ENCODE results near the gene GAPDHS.

Gene GAPDHS

DNA sequence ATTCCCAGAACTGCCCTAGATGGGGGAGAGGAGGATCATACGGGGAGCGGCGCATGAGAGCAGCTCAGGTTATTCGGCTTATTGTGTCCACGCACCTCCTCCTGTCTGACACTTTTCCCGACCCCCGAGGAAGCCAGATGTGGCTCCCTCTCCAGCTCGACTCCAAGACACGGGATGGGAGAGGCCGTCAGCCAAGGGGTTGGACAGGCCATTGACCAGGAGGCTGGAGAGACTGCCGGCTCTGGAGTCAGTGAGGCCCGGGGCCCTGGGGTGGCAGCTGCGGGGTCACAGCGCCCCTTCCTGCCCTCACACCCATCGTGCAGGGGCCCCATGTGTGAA lies 22.7 kb upstream of the GAPDHS start:
- DNase-seq (ENCODE audit: low read depth in 3 of 3), result no peak

DNA sequence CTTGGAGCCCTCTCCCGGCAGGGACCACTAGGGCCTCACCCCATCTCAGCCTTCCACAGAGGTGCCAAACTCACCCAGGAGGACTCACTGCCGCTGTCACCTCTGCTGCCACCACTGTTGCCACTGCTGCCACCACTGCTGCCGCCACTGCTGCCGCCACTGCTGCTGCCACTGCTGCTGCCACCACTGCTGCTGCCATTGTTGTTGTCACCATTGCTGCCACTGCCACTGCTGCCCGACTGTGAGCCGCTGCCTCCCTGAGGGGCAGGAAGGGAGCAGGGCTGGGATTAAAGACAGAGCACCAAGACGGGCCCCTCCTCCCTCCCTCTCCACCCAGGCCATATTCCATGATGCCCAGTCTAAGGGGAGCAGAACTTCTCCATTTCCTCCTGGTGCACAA lies 21.9 kb upstream of the GAPDHS start:
- no peak for DNase-seq (ENCODE audit: low read depth in 3 of 3)

DNA sequence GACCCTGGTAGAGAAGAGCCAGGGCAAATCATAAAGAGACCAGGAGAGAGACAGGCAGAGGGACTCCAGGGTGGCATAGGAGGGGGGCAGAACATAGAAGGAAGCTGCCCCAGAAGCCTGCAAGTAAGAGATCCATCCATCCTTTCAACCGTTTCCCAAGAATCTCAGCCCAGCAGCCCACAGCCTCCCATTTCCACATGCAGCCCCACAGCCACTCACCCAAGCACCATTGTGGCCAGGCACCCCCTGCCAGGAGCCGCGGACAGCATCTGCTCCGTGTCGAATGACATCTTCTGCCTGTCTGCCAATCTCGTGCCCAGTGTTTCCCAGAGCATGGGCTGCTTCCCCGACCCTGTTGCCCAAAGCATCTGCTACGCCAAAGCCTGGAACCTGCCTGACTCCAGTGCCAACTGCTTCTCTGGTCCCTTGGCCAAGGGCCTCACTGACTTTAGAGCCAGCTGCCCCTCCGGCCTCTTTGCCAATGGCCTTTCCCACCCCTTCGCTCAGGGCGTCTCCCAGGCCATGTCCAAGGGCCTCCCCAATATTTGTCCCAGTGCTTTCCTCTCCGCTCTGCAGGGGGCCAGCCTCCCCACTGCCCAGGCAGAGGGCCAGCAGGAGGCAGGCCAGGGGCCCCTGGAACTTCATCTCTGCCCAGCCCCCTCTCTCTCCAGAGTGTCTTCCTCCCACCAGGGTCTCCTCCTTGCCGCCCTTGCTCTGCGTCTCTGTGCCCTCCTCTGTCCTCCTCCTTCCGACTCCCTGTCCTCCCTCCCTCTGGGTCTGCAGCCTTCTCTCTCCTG lies 20.2 kb upstream of the GAPDHS start:
- no peak for DNase-seq (ENCODE audit: low read depth in 3 of 3)

DNA sequence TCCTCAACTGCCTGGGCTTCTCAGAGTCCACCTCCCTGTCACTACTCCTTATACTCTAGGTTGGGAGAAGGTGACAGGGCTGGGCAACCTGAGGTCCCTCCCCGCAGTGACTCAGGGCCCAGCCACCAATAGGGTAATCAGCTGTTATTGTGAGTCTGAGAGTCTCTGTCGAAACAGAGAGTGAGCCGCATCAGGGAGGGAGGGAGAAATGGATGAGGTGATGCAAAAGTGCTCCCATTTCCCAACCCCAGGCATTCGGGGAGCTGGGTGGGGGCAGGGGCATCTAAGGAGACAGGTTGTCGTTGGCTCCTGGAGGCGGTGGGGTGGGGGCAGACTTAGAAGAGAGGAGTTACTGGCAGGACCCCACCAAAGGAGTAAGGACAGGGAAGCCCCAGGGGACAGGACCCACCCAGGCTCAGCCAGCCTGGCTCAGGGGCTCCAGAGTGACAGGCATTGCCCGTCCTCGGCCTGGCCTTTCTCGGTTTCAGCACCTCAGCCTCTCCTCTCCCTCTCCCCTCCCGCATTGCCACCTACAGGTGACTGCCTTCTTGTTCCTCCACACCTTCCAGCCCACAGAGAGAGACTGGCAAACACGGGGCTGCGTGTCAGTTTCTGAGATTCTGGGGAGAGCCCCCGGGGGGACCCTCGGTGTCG lies 19.5 kb upstream of the GAPDHS start, which contains the start of gene DMKN:
DMKN (minus strand) TSS at position 22 of the 654 bp plus-strand sequence. CDS start 174 bp downstream, outside the sequence.
- DNase-seq (ENCODE audit: low read depth in 3 of 3), result no peak

DNA sequence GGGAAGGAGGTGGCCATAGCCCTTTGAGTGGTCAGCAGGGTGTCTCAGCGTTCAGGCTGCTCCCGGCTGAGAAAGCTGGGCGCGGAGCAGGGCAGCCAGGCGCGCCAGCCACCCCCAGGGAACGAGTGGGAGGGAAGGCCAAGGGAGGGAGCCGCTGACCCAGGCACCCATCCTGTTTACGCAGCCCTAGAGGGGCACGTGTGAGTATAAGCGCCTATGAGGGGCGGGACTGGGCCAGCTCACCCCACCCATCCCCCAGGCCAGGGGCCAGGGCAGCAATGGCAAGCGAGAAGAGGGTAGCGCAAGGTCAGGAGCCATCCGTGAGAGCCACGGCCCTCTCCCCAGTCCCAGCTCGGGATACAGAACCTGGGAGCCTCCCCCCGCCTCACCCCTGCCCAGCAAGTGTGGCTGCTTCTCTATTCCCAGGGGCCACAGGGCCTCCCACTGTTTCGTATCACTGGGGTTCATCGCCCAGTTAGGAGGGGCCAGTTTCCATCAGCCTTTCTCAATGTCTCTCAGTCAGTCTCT lies 18.9 kb upstream of the GAPDHS start:
- DNase-seq (ENCODE audit: low read depth in 3 of 3), result no peak

DNA sequence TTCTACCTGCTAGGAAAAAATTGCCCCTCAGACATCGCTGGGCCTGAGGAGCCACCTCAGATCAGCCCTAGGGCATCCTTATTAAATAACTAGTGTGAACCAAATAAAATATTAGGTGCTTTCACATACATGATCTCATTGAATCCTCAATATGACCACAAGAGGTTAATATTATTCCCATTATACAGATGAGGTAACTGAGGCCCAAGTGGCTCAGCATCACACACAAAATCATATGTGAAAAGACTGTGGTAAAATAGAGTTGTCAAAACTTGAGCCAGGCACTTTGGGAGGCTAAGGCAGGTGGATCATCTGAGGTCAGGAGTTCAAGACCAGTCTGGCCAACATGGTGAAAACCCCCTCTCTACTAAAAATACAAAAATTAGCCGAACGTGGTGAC lies 16.9 kb upstream of the GAPDHS start:
- no peak for DNase-seq (ENCODE audit: low read depth in 3 of 3)

DNA sequence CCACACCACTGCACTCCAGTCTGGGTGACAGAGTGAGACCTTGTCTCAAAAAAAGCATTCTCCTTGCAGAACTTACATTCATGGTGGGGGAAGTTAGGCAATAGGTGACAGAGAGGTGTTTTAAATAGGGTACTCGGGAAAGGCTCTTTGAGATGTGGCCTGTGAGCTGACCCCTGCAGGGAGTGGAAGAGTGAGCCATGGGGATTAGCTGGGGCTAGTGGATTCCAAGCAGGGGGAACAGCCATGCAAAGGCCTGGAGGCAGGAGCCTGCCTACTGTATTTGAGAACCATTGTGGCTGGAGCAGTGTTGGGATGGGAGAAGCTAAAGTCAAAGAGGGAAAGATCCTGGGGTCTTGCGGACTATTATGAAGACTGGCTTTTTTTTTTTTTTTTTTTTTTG lies 15.9 kb upstream of the GAPDHS start:
- no peak for DNase-seq (ENCODE audit: low read depth in 3 of 3)

DNA sequence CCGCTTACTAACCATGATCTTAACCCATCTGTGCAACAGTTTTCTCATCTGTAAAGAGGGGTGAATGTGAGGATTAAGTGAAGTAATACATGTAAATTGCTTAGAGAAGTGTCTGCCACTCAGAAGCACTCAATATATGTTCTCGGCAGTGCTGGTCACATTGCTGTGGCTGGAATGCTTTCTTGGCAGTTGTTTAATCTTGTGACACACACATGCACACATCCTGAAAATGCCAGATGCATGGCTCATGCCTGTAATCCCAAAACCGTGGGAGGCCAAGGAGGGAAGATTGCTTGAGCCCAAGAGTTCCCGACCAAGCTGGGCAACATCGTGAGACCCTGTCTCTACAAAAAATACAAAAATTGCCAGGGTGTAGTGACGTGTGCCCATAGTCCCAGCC lies 14.9 kb upstream of the GAPDHS start:
- DNase-seq (ENCODE audit: low read depth in 3 of 3), result no peak

DNA sequence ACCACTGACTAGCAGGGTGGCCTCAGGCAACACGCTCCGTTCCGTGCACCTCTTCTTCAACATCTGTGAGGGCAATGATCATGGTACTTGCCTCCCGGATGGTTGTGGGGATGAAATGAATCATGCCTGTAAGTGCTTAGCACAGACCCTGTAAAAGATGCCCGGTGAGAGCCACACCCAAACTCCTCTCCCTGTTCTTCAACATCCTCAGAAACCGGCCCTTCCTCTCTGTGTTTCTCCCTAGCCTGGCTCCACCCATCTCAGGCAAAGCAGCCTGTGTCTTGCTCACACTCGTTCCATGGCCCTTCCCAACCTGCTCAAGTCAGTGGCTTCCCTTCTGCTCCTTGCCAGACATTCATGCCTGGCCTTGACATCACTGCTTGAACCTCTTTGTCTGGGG lies 14.0 kb upstream of the GAPDHS start:
- DNase-seq (ENCODE audit: low read depth in 3 of 3), result no peak

DNA sequence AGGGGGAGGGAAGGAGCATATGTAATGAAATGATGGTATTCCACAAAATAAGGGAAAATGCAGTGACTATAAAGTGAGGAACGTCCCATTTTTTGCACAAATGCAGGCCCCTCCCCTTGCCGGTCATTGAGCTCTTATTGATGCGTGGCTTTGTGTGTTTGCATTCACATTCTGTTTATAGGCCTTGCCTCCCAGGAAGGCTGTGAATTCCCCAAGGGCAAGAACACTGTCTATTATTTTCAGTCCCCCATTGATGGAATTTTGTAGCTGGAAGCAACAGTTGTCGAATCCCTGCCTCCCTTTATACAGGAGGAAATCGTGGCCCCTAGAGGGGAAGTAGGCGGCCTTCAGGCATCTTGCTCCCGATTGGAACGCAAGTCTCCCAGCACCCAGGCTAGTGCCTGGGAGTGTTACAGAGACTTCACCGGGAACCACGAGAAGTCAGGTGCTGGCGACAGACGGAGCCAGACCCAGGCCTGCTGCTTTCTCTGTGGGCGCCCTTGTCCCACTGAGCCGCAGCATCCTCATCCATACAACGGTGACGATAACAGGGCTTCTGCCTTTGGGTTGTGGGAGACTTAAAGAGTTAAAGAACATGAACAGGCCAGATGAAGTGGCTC lies 12.0 kb upstream of the GAPDHS start:
- DNase-seq (ENCODE audit: low read depth in 3 of 3), result no peak

DNA sequence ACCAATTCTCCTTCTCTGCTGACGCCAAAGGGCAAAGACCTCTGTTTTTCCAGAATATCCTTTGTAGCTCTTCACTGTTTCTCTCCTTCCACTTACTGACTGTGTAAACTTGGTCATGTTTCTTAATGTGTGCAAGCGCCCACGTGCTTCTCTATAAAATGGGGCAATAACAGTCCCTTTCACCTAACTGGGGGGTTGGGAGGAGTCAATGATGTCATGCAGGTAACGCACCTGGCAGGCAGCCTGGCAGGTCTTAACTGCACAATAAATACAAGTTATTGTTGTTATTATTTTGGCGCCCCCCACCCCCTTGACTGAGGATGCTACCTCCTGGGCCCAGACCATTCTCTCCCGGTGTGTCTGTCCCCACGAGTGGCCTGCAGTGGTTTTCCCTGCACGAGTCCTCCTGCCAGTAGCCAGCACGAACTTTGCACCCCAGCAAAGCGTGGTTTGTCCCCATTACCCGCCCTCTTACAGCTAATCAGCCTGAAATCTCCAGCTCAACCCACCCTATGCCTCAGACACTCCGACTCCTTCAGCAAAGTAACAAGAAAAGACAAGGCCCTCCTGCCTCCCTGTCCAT lies 10.4 kb upstream of the GAPDHS start:
- no peak for DNase-seq (ENCODE audit: low read depth in 3 of 3)

DNA sequence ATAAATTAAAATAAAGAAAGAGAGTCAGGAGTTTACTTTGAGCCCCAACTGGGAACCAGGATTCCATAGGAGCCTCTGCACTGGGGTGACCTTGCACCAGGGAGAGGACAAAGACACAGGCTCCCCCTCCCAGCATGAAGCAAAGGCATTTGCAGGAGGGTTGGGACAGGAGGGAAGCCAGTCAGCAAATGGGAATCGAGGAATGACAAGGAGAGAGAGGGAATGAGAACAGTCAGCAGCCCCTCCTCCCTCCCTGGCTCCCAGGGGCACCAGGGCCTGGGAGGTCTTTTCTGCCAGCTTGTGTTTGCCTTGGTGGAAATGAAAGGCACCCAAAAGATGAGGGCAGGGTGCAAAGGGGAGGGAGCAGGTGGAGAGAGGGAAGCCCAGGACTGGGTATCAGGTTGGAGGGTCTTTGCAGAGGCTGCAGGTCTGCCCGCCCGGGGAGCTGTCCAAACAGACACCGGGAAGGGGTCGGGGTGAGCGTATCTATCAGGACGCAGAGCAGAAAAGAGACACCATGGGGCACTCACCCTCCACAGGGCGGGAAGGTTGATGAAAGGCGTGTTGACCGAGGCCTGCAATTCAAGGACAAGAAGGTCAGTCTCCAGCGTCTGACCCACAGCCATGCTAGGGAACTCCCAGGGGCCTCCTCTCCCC lies 8.9 kb upstream of the GAPDHS start:
- DNase-seq (ENCODE audit: low read depth in 3 of 3), result no peak

DNA sequence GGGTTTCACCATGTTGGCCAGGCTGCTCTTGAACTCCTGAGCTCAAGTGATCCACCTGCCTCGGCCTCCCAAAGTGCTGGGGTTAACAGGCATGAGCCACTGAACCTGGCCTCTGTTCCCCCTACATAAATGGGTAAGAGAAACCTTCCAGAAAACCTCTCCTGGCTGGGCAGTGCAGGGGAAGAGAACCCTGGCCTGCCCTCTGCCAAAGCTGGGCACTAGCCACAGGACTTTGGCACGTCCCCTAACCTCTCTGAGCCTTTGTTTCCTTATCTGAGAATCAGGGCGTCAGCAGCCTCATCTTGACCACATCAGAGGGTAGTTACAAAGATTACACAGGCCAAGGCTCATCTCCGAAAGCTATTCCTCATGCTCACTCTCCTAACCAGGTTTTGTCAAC lies 7.4 kb upstream of the GAPDHS start:
- no peak for DNase-seq (ENCODE audit: low read depth in 3 of 3)

DNA sequence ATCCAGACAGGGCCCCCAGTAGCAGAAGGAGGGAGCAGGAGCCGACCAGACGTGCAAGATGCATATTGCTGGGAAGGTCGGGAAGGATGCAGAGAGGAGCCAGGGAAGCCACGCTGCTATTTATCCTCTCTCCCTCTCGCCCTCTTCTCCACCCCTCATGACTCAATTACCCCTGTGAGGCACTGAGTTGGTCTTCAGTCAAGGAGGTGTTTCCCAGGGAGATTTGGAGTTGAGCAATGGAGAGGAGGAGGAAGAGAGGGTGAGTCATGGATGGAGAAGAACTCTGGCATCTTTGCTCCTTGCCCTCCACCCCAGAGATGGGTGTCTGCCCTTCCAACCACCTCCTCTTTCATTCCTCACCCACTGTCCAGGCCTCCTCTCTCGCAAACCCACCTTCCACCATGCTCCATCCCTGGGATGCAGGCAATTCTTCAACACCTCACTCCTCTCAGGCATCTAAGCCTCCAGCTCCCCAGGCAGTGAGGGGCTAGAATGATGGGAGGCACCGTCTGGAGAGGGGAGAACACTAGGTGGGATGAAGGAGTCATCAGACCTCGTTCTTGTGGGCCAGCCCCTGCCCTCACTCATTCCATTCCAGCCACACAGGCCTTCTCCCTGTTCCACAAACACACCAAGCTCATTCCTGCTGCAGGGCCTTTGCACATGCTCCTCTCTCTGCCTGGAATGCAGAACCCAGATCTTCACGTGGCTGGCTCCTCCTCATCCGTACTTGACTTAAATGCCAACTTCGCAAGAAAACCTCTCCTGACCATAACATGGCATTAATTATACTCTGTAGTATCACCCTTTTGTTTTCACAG lies 4.8 kb upstream of the GAPDHS start, which contains the start of gene SBSN:
SBSN (minus strand) TSS at position 94 of the 821 bp plus-strand sequence; CDS start at position 64, 30 bp downstream.
- no peak for DNase-seq (ENCODE audit: low read depth in 3 of 3)

DNA sequence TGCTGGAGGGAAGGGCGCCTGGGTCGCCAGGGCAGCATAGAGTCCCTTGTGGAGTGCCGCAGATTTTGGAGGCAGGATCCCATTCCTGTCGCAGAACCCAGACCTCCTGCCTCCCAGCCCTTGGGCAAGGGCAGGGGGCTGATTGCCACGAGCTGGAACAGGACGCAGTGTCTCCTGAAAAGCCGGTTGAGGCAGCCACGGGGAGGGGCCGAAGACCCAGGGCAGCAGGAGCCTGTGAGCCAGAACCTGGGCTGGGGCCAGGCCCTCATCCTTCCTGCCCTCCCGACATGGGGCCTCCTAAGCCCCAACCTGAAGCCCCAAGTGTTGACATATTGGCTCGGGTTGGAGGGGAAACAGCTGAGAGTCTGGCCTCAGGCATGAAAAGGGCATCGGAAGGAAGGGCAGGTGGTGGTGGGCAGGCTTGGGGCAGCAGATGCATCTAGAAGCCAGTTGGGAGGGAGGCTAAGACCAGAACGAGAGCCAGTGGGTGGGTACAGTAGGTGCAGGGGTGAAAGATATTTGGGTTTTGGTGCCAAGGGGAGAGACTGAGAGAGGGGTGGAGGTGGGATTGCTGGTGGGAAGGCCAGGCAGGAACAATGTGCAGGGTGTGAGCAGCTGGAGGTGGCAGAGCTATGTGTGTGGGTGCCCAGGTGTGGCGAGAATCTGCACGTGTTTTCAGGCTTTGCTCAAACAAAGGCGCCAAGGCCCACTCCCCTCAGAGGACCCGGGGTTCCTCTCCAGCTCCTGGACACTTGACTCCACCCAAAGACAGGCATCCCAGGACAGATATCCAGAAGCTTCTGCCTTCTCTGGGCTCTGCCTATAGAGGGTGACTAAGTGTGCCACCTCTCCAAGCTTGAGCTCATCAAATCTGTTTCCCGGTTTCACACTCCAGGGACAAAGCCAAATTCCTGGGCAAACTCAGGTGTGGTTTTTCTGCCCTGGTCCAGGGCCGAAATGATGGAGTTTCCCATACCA lies 3.7 kb upstream of the GAPDHS start:
- DNase-seq (ENCODE audit: low read depth in 3 of 3), result no peak

DNA sequence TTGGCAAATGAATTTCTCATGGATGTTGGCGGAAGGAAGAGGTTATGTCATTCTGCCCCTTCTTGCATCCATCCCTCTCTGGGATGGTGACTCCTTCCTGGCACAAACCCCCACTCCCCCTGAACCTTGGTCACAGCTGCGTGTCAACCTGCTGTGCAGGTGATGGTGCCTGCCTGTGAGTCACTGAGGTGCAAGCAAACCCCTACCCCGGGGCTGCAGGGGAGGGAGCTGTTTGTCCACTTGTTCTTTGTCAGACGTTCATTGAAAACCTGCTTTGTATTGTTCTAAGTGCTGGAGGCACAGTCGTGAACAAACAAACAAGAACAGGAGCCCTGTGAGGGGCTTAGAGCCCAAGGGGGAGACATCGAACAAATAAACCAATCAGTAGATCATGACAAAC lies 2.0 kb upstream of the GAPDHS start:
- no peak for DNase-seq (ENCODE audit: low read depth in 3 of 3)

DNA sequence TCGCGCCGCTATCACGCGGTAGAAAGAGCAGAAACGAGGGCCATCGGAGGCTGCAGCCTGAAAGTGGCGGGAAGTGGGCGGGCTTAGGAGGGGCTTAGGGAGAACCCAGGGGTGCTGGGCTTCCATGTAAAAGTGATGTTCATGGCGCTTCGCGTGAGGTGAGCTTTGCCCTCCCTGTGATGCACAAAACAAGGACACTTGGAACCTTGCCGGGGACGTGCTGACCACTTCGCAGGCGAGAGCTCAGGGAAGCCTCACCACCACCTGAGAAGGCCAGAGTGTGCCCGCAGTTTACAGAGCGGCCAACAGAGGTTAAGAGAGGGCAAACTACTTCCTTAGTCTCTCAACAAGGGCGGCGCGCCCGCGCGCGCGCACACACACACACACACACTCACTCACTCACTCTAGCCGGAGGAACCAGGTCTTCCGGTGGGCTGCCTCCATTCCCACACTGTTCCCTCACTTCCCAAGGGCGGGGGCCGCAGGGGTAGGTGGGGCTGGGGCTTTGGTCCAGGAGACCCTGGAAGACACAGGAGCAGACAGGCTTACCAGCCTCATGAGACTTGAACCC lies 651 bp downstream of the GAPDHS start:
- peak in 1 of 3 experiments; percentile 29 for DNase-seq (ENCODE audit: low read depth in 3 of 3)

DNA sequence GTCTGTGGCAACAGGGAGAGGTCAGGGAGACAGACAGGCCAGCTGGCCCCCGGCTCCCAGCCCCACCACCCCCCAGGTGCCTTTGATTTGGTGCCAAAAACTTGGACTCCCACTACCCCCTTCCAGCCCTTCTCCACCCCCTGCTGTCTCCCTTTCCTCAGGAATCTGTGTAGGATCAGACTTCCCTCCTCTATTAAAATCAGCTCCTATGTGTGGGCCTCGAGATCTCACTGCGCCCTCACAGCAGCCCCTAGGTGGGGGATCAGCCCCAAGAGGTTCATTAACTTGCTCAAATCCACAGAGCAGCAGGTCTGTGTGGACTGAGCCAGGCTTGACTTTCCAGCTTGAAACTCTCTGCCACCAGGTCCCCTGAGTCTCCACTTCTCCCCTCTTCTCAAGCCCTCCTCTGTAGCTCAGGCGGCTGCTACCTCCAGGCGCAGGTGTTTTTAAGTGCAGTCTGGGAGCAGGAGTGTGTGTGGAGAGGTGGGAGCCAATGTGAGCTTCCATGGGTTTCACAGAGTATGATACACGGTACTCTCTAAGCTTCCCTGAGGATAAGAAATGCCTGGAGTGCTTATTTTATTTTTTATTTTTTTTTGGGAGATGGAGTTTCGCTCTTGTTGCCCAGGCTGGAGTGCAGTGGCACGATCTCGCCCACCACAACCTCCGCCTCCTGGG lies 1.7 kb downstream of the GAPDHS start:
- DNase-seq (ENCODE audit: low read depth in 3 of 3), result no peak

DNA sequence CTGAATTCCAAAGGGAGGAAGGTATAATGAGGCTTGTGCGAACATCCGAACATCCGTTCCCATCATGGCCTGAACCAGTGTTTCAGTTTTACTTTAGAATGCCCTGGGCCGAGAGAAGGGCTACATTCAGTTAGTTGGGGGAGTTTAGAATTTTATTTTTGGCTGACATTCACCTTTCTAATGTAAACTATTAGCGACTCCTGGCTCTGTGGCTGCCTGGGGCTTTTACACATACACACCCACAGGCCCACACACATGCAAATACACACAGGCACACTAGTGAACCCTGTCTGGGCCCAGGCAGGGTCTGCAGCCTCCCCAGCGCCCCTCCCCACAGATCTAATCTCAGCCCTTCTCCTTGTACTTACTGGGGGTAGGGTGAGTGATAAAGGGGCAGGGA lies 6.1 kb downstream of the GAPDHS start:
- DNase-seq (ENCODE audit: low read depth in 3 of 3), result no peak

Data from stimulated activated CD4-positive, alpha-beta T cell treated with anti-CD3 and anti-CD28 coated beads, TNF-alpha, amount 100 ng/mL, for 24 hours (primary cell).